Stimulated activated naive B cell treated with anti-CD40 and anti-IgM and Interleukin-4, amounts not matched to agents 10 μg/mL and 1 μg/mL and 100 μg/mL, for 72 hours (primary cell): ENCODE data around the gene TUBB2A.
A peak's percentile ranks its signal among the peaks of the same experiment; 100 is the strongest.
"Not testable (repeated sequence)": the region's sequence is repeated elsewhere in the genome, so short reads cannot be mapped to it uniquely, and the experiment has no call there.

Source experiments
- ATAC-seq, 2 donors: fragments of 150-1000 bp; cut with Tn5 transposase; replicated peaks; 2 replicates each; pipeline ENCODE4 v1.10.0; 2021; ENCODE audit warnings: moderate library complexity in 1 of 2
- DNase-seq: peaks from one replicate; pipeline ENCODE4 v3.0.0; 2021
- H3K27ac Mint-ChIP-seq: one replicate; pipeline ENCODE4 v1.8.0; 2022; ENCODE audit warnings: mild to moderate bottlenecking, mixed read lengths
- H3K27me3 Mint-ChIP-seq, 2 donors: one replicate each; pipeline ENCODE4 v1.8.0; 2022; ENCODE audit warnings: mixed read lengths in 2 of 2
- H3K36me3 Mint-ChIP-seq, 2 donors: one replicate each; pipeline ENCODE4 v1.8.0; 2022; ENCODE audit warnings: mixed read lengths in 2 of 2, mild to moderate bottlenecking in 1 of 2
- H3K4me1 Mint-ChIP-seq, 2 donors: one replicate each; pipeline ENCODE4 v1.8.0; 2022; ENCODE audit warnings: mixed read lengths in 2 of 2, mild to moderate bottlenecking in 1 of 2
- H3K4me3 Mint-ChIP-seq, 2 donors: one replicate each; pipeline ENCODE4 v1.8.0; 2022; ENCODE audit warnings: mild to moderate bottlenecking in 2 of 2, mixed read lengths in 2 of 2, moderate library complexity in 1 of 2
- H3K9me3 Mint-ChIP-seq, 2 donors: one replicate each; pipeline ENCODE4 v1.8.0; 2022; ENCODE audit warnings: mixed read lengths in 2 of 2, mild to moderate bottlenecking in 1 of 2

Gene TUBB2A

DNA sequence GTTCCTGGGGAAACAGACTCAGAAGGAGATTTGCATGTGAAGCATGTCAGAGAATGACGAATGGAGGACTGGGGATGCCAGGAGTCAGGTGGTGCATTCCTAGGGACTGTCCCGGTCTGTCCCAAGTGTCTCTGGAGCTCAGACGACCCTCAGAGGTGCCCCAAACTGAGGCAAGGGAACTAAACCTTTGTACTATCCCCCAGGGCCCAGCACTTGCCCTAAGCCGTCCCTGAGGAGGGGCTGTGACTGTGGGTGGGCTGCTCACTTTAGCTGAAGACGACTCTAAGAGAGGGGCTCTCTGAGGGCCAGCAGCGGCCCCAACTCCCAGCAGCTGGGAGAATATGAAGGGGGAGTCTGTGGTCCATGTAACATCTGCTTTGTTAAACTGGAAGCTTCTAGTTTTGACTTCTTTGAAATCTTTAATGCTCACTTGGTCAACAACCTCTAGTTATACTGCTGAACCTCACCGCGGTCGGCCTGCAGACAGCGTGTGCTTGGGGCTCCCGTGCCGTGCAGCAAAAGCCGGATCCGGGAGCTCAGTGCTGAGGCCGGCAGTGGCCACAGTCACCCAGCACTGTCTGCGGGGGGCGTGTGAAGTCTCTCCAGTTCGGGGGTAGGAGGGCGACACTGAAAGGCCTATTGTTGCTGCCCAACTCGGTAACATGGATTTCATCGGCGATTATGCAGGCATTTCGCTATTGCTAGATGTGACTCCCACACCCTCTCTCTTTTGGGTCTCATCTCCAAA is 35.9 kb upstream of the TUBB2A start:
- no peak for ATAC-seq
- Mint-ChIP-seq H3K27me3 (peaks cover 0 to 13% of the 10 kb centered on the region in 2 donors), H3K36me3 (no peaks in the 10 kb centered on the region), H3K4me1 (no peaks in the 10 kb centered on the region), H3K27ac (no peak overlapping the region), H3K9me3 (no peaks in the 10 kb centered on the region), H3K4me3 (no peak overlapping the region)
- DNase-seq = no peak

DNA sequence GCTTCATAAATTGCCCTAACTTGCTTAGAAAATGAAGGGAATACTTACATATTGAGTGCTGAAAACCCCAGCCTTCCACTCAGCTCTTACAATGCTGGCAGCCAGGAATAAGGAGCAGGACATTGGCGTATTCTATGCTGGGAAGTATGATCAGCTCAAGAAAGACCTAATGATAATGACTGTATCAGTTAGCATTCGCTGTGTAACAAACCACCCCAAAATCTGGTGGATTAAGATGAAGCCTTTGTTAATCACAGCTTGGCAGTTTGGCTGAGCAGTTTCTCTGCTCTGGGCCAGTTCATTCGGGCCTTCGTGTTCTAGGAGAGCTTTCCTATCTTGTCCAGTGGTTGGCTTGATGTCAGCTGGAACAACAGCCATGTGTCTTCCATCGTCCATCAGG is 33.4 kb upstream of the TUBB2A start:
- Mint-ChIP-seq H3K4me1 (no peaks in the 10 kb centered on the region), H3K4me3 (no peak overlapping the region), H3K9me3 (no peaks in the 10 kb centered on the region), H3K36me3 (no peaks in the 10 kb centered on the region), H3K27ac (no peak overlapping the region), H3K27me3 (peaks cover 9 to 32% of the 10 kb centered on the region in 2 donors)
- ATAC-seq (no peak), DNase-seq (no peak)

DNA sequence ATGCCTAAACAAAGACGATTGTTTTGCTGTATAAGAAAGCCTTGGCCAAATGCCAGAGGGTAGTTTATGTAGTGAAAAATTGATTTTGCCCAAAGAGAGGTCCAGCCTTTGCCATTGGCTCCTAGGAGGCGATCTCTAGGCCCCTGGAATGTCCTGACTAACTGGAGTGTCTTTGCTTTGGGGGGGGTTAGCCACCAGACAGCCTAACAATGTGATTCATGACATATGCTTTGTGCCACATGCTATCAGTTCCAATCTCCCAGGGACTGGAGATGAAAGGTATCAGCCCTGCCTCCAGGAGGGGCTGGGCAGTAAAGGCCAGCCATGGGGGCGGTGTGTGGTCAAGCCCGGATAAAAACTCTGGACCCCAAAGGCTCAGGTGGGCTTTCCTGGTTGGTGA is 32.7 kb upstream of the TUBB2A start:
- H3K36me3 Mint-ChIP-seq = no peaks in the 10 kb centered on the region
- ATAC-seq = no peak
- H3K4me1 Mint-ChIP-seq = no peaks in the 10 kb centered on the region
- DNase-seq = no peak
- H3K27me3 Mint-ChIP-seq = peaks cover 13 to 37% of the 10 kb centered on the region in 2 donors
- no peaks in the 10 kb centered on the region for H3K9me3 Mint-ChIP-seq
- H3K4me3 Mint-ChIP-seq = no peak overlapping the region
- H3K27ac Mint-ChIP-seq = no peak overlapping the region

DNA sequence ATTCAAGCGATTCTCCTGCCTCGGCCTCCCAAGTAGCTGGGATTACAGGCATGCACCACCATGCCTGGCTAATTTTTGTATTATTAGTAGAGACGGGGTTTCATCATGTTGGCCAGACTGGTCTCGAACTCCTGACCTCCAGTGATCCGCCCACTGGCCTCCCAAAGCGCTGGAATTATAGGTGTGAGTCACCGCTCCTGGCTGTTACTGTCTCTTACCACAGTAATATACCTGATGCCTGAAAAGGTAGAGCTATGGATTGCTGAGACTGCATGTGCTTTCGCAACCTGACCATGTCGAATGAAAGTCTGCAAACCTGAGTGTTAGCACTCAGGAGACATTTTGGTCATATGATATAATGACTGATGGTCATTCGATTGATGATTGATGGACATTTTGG is 31.8 kb upstream of the TUBB2A start:
- not testable (repeated sequence) for H3K4me3 Mint-ChIP-seq, H3K27ac Mint-ChIP-seq, H3K9me3 Mint-ChIP-seq, H3K36me3 Mint-ChIP-seq, H3K4me1 Mint-ChIP-seq, DNase-seq, ATAC-seq
- H3K27me3 Mint-ChIP-seq = peaks cover 21 to 44% of the 10 kb centered on the region in 2 donors

DNA sequence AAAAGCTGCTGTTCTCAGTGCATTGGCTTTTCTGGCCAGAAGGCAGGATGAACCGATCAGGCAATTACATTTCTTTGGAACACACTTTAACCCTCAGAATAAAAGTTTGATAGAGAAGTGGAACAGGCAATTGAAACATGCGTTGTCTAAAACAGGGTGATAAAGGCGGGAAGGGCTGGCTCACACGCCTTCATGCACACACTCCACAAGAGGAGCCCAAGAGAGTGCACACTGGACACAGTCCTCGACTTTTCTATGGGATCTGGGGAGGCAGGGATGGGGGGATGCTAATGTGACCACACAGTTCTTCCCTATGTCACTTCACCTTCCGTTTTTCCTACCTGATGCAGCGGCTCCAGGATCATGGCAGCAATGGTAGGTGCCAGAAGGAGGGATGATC is 30.9 kb upstream of the TUBB2A start:
- Mint-ChIP-seq H3K4me1 (no peaks in the 10 kb centered on the region), H3K36me3 (no peaks in the 10 kb centered on the region)
- DNase-seq = no peak

DNA sequence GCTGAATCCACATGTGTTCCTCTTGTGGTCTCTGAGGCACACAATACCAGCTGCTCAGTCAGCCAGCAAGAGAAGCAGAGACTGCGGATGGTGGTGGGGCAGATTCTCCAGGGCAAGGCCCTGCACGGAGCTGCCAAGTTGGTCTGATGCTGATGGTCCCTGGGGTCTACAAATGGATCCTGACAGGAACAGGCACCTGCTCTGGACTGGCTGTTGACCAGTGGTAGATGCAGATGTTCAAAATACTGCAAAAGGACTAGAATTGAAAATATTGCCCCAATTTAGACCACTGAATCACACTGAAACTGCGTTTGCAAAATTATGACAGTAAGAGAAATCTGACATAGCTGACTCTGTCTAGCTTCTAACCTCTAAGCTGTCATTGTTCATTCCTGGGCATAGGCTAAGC is 29.6 kb upstream of the TUBB2A start:
- no peak overlapping the region for H3K4me3 Mint-ChIP-seq
- DNase-seq (no peak), ATAC-seq (peak in 1 of 2 donors; percentile 14)
- no peaks in the 10 kb centered on the region for H3K4me1 Mint-ChIP-seq
- no peaks in the 10 kb centered on the region for H3K36me3 Mint-ChIP-seq
- no peak overlapping the region for H3K27ac Mint-ChIP-seq
- no peaks in the 10 kb centered on the region for H3K9me3 Mint-ChIP-seq
- peaks cover 29 to 56% of the 10 kb centered on the region in 2 donors for H3K27me3 Mint-ChIP-seq

More for the DNA sequence above, 30.9 kb upstream of the TUBB2A start:
- no peak for ATAC-seq
- peaks cover 29 to 53% of the 10 kb centered on the region in 2 donors for H3K27me3 Mint-ChIP-seq
- H3K27ac Mint-ChIP-seq = no peak overlapping the region
- no peaks in the 10 kb centered on the region for H3K9me3 Mint-ChIP-seq
- no peak overlapping the region for H3K4me3 Mint-ChIP-seq

DNA sequence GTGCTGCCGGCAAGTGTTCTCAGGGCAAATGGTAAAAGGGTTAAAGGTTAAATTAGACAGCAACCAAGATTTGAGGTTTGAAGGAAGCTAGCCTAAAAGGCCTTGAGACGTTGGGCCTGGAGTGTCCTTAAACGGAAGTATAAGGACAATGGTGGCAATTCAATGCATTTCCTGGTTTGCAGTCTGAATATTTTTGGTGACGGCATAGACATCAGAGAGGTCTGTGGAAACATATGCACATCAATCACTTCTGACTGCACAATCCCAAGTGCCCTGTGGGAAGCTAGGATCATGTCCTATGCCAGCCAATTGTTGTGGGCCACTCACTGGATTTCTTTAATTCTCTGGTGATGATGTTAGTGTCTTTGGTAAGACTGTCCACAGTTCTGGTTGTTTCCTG is 25.7 kb upstream of the TUBB2A start:
- Mint-ChIP-seq H3K27ac (no peak overlapping the region), H3K9me3 (no peaks in the 10 kb centered on the region), H3K4me1 (peaks cover 0 to 2% of the 10 kb centered on the region in 2 donors), H3K4me3 (no peak overlapping the region), H3K27me3 (peaks cover 40 to 53% of the 10 kb centered on the region in 2 donors), H3K36me3 (no peaks in the 10 kb centered on the region)
- ATAC-seq (no peak), DNase-seq (no peak)

DNA sequence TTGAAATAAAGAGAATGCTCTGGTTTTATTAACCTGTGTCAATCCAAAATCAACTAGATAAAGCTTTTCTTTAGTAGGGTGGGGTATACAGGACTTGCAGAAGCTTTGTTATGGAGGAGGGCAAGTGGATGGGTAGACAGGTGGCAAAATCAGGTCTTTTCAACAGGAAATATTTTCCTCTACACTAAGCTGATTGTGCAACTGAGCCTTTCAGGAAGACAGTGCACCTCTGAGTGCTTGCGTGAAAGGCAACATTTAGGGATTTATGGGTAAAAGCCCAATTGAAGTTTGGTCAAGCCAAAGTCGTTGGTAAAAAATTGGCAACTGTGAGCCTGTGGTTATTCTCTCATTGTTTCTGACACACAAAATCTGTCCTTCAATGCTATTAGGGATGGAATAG is 23.8 kb upstream of the TUBB2A start:
- peaks cover 33 to 40% of the 10 kb centered on the region in 2 donors for H3K27me3 Mint-ChIP-seq
- no peaks in the 10 kb centered on the region for H3K9me3 Mint-ChIP-seq
- H3K4me3 Mint-ChIP-seq = no peak overlapping the region
- ATAC-seq (no peak), DNase-seq (no peak)
- H3K4me1 Mint-ChIP-seq = peaks cover 0 to 2% of the 10 kb centered on the region in 2 donors
- no peaks in the 10 kb centered on the region for H3K36me3 Mint-ChIP-seq
- H3K27ac Mint-ChIP-seq = no peak overlapping the region

DNA sequence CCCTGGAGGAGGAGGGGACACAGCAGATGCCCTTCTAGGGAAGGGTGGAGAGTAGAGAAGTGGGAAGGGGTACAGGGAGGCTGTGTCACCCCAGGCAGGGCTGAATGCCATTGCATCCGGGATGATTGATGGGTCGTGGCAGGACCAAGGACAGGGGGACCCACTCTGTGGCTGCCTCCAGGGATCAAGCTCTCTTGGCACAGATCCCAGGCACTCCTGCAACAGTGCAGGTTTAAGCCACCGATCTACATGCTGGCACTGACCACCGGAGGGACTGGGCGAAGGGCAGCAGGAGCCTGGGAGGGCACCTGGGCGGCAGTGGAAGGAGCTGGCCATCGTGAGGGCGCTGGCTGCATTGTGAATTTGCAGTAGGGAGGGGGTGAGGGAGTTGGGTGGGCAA is 22.6 kb upstream of the TUBB2A start:
- H3K27ac Mint-ChIP-seq, H3K4me1 Mint-ChIP-seq, DNase-seq, H3K36me3 Mint-ChIP-seq, H3K9me3 Mint-ChIP-seq: not testable (repeated sequence)
- Mint-ChIP-seq H3K4me3 (peak overlapping the region; percentile 75), H3K27me3 (peaks cover 34 to 38% of the 10 kb centered on the region in 2 donors)
- peak in 1 of 2 donors; percentile 36 for ATAC-seq

DNA sequence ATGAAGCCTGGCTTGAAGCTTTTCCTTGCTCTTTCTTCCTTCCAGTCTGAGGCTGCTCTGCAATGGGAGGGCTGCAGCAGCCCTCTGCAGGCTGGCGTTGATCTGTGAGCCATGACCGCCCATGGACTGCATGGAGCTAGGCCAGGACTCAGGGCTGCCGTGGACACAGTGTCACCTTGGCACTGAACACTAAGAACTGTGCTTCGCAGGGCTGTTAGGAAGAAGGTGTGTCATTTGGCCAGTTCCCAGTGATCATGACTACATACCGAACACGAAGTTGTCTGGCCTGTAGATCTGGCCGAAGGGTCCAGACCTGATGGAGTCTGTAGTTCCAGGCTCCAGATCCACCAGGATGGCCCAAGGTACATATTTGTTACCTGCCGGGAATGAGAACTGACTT is 21.3 kb upstream of the TUBB2A start:
- peaks cover 21 to 26% of the 10 kb centered on the region in 2 donors for H3K27me3 Mint-ChIP-seq
- H3K36me3 Mint-ChIP-seq, ATAC-seq, DNase-seq, H3K27ac Mint-ChIP-seq, H3K9me3 Mint-ChIP-seq, H3K4me1 Mint-ChIP-seq, H3K4me3 Mint-ChIP-seq: not testable (repeated sequence)

DNA sequence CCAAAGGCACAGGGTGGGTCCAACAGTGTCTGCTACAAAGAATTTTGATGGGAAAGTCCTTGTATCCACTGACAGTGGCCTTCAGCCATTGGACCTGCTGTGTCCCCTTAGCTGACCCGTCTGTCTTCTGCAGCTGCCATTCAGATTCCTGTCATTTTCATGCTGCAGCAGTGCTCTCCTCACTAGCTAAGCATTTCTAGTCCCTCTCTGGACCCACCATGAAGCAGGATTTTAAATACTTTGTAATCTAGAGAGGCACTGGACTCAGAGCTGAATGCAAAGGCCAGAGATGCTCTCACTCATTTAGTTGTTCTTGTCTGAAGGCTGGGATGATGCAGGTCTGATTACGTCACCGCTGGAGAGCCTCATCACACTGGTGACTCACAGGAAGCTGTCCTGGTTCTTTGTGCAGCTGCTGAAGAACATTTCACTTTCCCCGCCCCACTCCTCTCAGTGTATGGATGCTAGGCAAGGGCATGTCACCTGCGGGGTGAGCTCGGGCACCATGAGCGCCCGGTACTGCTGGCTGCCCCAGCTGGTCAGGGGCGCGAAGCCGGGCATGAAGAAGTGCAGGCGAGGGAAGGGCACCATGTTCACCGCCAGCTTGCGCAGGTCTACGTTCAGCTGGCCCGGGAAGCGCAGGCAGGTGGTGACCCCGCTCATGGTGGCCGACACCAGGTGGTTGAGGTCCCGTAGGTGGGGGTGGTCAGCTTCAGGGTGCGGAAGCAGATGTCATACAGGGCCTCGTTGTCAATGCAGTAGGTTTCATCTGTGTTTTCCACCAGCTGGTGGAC is 19.4 kb upstream of the TUBB2A start:
- DNase-seq = no peak
- Mint-ChIP-seq H3K4me3 (no peak overlapping the region), H3K4me1 (peaks cover 2 to 4% of the 10 kb centered on the region in 2 donors), H3K36me3 (no peaks in the 10 kb centered on the region), H3K27ac (no peak overlapping the region), H3K9me3 (no peaks in the 10 kb centered on the region), H3K27me3 (peaks cover 19 to 22% of the 10 kb centered on the region in 2 donors)
- ATAC-seq = no peak

DNA sequence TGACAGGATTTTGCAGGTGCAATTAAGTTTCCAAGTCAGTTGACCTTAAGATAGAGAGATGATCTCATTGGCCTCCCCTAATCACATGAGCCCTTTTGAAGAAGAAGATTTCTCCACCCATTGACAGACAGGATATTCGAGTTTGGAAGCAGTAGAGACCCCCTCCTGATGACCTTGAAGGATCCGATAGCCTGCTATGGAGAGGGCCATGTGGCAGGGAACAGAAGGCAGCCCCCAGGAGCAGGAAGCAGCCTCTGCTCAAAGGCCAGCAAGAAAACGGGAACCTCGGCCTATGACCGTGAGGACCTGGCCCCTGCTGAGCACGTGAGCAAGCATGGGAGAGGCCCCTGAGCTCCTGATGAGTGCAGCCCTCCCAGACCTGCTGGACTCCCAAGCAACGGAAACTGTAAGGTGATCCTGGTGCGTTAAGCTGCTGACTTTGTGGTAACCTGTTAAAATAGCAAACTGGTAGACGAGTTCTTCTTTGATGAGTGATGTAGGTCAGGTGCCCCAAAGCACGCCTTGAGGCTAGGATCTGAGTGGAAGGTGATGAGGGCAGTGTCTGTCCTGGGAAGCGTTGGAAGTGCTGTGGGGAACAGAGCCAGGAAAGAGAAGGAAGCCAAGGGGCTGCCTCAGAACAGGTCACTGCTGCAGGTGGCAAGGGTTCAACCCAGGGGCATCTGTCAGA is 18.5 kb upstream of the TUBB2A start:
- DNase-seq (no peak), ATAC-seq (no peak)
- no peak overlapping the region for H3K27ac Mint-ChIP-seq
- peaks cover 19 to 23% of the 10 kb centered on the region in 2 donors for H3K27me3 Mint-ChIP-seq
- no peaks in the 10 kb centered on the region for H3K36me3 Mint-ChIP-seq
- peaks cover 2 to 4% of the 10 kb centered on the region in 2 donors for H3K4me1 Mint-ChIP-seq
- no peak overlapping the region for H3K4me3 Mint-ChIP-seq
- H3K9me3 Mint-ChIP-seq = no peaks in the 10 kb centered on the region

DNA sequence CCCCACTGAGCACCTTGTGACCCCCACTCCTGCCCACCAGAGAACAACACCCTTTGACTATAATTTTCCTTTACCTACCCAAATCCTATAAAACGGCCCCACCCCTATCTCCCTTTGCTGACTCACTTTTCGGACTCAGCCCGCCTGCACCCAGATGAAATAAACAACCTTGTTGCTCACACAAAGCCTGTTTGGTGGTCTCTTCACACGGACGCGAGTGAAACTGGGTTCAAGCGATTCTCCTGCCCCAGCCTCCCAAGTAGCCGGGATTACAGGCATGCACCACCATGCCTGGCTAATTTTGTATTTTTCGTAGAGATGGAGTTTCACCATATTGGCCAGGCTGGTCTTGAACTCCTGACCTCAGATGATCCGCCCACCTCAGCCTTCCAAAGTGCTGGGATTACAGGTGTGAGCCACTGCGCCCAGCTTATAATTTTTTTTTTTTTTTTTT is 16.3 kb upstream of the TUBB2A start:
- not testable (repeated sequence) for DNase-seq, ATAC-seq, H3K27ac Mint-ChIP-seq, H3K4me1 Mint-ChIP-seq, H3K4me3 Mint-ChIP-seq, H3K36me3 Mint-ChIP-seq, H3K9me3 Mint-ChIP-seq
- peaks cover 13 to 17% of the 10 kb centered on the region in 2 donors for H3K27me3 Mint-ChIP-seq

DNA sequence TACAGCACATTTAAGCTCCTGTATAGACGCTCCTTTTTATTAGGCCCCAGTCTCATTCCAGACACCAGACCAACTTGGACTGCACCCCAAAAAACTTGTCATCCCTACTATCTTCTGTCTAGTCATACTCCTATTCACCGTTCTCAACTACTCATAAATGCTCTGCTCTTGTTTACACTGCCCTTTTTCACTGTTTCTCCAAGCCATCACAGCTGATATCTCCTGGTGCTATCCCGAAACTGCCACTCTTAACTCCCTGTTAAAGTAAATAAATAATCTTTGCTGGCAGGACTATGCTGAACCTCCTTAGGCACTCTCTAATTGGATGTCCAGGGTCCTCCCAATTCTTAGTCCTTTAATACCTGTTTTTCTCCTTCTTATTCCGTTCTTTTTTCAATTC is 15.4 kb upstream of the TUBB2A start:
- not testable (repeated sequence) for ATAC-seq, H3K4me3 Mint-ChIP-seq, H3K27ac Mint-ChIP-seq, H3K9me3 Mint-ChIP-seq, DNase-seq, H3K36me3 Mint-ChIP-seq, H3K4me1 Mint-ChIP-seq
- H3K27me3 Mint-ChIP-seq = peaks cover 8 to 11% of the 10 kb centered on the region in 2 donors
